Large intestine (tissue), 3 donors: Measurements from ENCODE around the gene DDX51. TPM values are rescaled to one million over a fixed set of nuclear protein-coding genes. Genes with fewer than 3 reads are reported as not detected.

Experiments
- DNase-seq, 2 donors: peaks; one replicate each; pipeline versions ENCODE4 v3.0.0 to v3.0.0-alpha.2; 2013
- H3K27ac ChIP-seq: one replicate; pipeline ENCODE4 v1.5.1; 2013; ENCODE audit warnings: low read length
- H3K27me3 ChIP-seq: 2 replicates; pipeline ENCODE4 v1.6.1; 2013; ENCODE audit warnings: low read length; ENCODE audit not compliant: control insufficient read depth, insufficient read depth
- H3K36me3 ChIP-seq: 2 replicates; pipeline ENCODE4 v1.6.1; 2013; ENCODE audit warnings: low read length; ENCODE audit not compliant: control insufficient read depth, insufficient read depth
- H3K4me1 ChIP-seq: one replicate; pipeline ENCODE4 v1.6.1; 2013; ENCODE audit warnings: low read length; ENCODE audit not compliant: control insufficient read depth, insufficient read depth
- H3K4me3 ChIP-seq: one replicate; pipeline ENCODE4 v1.5.1; 2013; ENCODE audit warnings: low read length
- H3K9me3 ChIP-seq: one replicate; pipeline ENCODE4 v1.6.1; 2013; ENCODE audit warnings: mild to moderate bottlenecking, low read depth, low read length, moderate library complexity; ENCODE audit not compliant: control insufficient read depth
- WGBS: methylation state at CpG from one replicate; pipeline ENCODE4 v1.1.5; 2013; ENCODE audit warnings: low lambda C conversion rate; ENCODE audit not compliant: insufficient coverage; 5-methylcytosine and 5-hydroxymethylcytosine counted together
- polyA plus RNA-seq: library from polyadenylated mRNA; unstranded; fragments of 120-200 nt; gene quantifications from one replicate; pipeline ENCODE4 v1.2.1, GENCODE V29; 2013

DDX51 gene
- polyA plus RNA-seq, 1 donor: 18.9 TPM

DNA sequence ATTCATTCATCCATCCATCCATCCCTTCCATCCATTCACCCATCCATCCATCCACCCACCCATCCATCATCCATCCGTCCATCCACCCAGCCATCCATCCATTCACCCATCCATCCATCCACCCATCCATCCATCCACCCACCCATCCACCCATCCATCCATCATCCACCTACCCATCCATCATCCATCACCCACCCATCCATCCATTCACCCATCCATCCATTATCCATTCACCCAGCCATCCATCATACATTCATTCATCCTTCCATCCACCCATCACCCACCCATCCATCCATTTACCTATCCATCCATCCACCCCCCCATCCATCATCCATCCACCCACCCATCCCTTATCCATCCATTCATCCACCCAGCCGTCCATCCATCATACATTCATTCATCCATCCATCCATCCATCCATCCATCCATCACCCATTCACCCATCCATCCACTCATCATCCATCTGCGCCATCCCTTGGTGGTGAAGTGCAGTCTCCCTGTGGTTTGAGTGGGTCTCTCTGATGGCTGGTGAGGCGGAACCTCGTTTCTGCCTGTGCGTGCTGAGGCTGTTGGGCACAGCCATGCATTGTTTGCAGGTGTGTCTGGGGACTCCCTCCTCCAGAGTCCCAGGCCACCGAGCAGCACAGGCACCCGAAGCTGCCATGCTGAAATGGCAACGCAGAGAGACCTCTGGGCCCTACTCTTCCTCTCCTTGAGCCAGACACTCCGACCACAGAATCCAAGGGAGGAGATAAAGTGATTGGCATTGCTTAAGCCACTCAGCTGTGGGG lies 22.9 kb upstream of the DDX51 start:
- Histone ChIP-seq H3K9me3 (no peaks in the 10 kb centered on the region), H3K36me3 (no peaks in the 10 kb centered on the region), H3K27me3 (peaks cover 6% of the 10 kb centered on the region), H3K27ac (no peak overlapping the region), H3K4me1 (no peaks in the 10 kb centered on the region), H3K4me3 (no peak overlapping the region)
- no CpG with 5 or more reads among the region's 10 CpGs for WGBS
- no peak for DNase-seq

DNA sequence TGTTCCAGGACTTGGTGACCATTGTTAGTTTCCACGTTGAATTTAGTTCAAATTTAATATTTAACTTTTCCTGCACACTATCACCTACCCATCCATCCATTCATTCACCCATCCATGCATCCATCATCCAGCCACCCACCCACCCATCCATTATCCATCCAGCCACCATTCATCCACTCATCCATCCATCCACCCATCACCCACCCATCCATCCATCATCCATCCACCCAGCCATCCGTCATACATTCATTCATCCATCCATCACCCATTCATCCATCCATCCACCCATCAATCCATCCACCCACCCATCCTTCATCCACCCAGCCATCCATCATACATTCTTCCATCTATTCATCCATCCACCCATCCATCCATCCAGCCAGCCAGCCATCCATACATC lies 22.0 kb upstream of the DDX51 start:
- peaks cover 7% of the 10 kb centered on the region for H3K9me3 ChIP-seq
- 83% methylated on average over 2 of the region's 2 CpGs for WGBS

DNA sequence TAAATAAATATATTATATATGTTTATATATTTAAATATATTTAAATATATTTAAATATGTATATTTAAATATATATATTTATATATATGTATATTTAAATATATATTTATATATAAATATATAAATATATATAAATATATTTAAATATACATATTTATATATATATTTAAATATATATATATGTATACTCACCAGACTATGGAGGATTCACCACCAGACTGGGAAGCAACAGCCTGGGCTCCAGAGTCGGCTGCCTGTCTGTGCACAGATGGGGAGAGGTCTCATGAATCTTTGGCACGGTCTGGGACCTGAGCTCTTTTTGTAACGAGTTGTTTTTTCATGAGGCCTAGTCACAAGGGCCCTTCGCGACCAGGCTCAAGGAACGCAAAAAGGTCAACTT lies 21.5 kb upstream of the DDX51 start:
- no CpG with 5 or more reads among the region's 6 CpGs for WGBS
- Histone ChIP-seq H3K36me3 (no peaks in the 10 kb centered on the region), H3K4me1 (no peaks in the 10 kb centered on the region), H3K27ac (no peak overlapping the region), H3K9me3 (peaks cover 8% of the 10 kb centered on the region), H3K27me3 (peaks cover 6% of the 10 kb centered on the region), H3K4me3 (no peak overlapping the region)
- DNase-seq: no peak

More for the DNA sequence above, 22.0 kb upstream of the DDX51 start:
- no peak for DNase-seq
- no peaks in the 10 kb centered on the region for H3K4me1 ChIP-seq
- H3K36me3 ChIP-seq: no peaks in the 10 kb centered on the region
- H3K4me3 ChIP-seq: no peak overlapping the region
- H3K27me3 ChIP-seq: peaks cover 6% of the 10 kb centered on the region
- no peak overlapping the region for H3K27ac ChIP-seq

DNA sequence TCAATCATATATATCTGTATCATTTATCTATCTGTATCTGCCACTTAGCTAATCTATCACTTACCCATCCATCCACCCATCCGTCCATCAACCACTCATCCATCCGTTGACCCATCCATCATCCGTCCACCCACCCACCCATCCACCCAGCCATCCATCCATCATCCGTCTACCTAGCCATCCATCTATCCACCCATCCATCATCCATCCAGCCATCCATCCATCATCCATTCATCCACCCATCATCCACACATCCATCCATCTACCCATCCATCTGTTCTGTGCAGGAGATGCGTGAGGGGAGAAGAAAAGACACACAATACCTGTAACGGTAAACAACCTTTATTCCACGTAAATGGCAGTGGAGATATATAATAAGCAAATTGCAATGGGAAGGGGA lies 20.3 kb upstream of the DDX51 start:
- peaks cover 6% of the 10 kb centered on the region for H3K27me3 ChIP-seq
- H3K4me3 ChIP-seq: no peak overlapping the region
- H3K36me3 ChIP-seq: no peaks in the 10 kb centered on the region
- WGBS: 65% methylated on average over 3 of the region's 7 CpGs
- no peaks in the 10 kb centered on the region for H3K4me1 ChIP-seq
- H3K9me3 ChIP-seq: peaks cover 8% of the 10 kb centered on the region
- no peak for DNase-seq
- H3K27ac ChIP-seq: no peak overlapping the region

DNA sequence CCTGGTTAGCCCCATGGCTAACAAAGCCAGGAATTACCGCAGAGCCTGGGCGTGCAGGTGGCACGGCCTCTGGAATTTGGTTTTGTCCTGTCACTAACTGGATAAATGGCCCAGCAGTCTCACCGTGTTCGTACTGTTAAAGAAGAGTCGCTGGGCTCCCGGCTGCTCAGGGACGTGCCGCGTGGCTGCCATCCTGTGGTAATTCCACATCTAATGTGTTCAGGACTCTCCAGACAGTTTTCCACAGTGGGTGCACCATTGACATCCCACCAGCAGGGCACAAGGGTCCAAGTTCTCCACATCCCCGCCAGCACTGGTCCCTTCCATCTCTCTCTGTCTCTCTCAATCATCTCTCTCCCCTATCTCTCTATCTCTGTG lies 19.8 kb upstream of the DDX51 start:
- Histone ChIP-seq H3K9me3 (peaks cover 8% of the 10 kb centered on the region), H3K4me3 (no peak overlapping the region), H3K27ac (no peak overlapping the region), H3K36me3 (no peaks in the 10 kb centered on the region), H3K4me1 (no peaks in the 10 kb centered on the region), H3K27me3 (peaks cover 6% of the 10 kb centered on the region)
- 80% methylated on average over 1 of the region's 11 CpGs for WGBS
- no peak for DNase-seq

DNA sequence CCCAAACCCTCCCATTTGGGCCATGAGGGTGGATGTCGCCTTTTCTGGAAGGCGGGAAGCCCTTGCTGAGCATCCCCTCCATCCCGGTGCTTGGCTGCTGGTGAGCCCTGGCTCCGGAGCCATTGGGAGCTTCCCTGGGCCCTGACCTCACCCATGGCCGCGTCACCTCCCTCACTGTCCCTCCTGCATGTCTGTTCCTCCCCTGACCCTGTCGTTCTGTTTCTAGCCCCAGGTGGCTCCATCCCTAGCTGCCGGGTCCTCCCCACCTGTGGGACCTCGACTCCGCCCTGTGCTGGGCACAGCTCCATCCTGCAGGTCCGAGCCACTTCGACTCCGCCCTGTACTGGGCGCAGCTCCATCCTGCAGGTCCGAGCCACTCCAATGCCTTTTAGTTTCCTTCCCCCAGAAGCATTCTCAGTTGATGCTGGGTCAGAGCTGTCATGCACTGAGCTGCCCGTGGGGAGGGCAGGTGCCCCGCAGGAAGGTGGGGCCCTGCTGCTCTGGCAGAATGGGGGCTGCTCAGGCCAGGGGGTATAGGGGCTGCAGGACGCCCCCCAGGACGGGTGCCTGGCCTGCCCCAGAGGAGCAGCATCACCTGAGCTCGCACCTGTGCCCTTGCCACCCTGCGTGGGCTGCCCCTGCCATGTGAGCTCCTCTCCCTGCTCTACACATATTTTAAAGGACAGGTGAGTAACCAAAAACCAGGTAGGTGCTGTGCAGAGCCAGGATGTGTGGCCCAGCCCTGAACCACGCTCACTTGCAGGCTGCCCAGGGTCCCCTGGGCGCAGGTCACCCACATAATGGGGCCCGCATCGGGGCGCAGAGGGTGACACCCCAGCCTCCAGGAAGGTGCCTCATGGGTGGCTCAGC lies 19.2 kb upstream of the DDX51 start:
- peaks cover 6% of the 10 kb centered on the region for H3K27me3 ChIP-seq
- no peak overlapping the region for H3K27ac ChIP-seq
- DNase-seq: no peak
- H3K4me1 ChIP-seq: no peaks in the 10 kb centered on the region
- H3K36me3 ChIP-seq: no peaks in the 10 kb centered on the region
- peaks cover 8% of the 10 kb centered on the region for H3K9me3 ChIP-seq
- no CpG with 5 or more reads among the region's 26 CpGs for WGBS
- H3K4me3 ChIP-seq: no peak overlapping the region

DNA sequence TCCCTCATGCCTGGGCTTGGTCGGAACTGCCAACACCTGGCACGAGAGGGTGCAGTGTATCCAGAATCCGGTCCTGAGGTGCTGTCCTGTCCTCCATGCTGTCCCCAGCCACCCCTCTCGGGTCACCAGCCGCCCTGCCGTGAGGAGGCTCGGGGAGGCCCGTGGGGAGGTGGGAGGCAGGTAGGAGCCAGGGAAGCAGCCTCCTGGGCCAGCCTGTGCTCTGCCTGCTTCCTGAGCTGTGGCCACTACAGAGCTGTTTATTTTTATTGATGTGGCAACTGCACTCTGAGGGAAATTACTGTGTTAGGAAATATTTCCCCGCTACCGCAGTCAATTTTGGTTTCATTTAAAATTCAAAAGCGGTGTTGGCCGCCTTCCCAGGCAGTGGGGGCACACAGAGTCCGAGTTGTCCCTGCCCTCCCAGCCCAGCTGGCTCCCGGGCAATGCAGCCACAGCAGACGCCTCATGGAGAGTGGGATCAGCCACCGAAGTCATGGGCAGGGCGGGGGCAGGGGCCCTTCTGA lies 18.5 kb upstream of the DDX51 start:
- no peak overlapping the region for H3K4me3 ChIP-seq

DNA sequence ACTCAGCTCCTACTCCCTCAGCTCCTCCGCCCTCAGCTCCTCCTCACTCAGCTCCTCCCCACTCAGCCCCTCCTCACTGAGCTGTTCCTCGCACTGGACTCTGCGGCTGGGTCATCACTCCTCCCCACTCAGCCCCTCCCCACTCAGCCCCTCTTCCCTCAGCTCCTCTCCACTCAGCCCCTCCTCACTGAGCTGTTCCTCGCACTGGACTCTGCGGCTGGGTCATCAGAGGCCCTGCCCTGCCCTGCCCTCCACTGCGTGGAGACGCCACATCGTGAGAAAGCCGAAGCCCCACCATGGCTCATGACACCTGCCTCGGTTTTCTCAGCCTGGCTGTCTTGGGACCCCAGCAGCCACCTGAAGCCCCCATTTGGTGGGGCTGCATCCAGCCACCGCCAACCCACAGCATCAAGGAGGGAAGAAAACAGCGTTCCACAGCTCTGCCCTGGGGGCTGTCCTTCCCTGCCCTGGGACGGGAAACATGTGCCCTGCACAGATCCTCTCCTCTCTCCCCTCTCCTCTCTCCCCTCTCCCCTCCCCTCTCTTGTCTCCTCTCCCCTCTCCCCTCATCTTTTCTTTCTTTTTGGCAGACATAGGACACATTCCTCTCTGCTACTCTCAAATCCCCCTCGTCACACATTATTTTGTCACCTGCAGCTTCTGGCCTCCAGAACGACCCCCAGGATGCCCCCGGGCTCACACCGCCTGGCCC lies 17.8 kb upstream of the DDX51 start:
- no peak for DNase-seq
- 85% methylated on average over 2 of the region's 17 CpGs for WGBS
- H3K36me3 ChIP-seq: no peaks in the 10 kb centered on the region
- peaks cover 6% of the 10 kb centered on the region for H3K27me3 ChIP-seq
- H3K4me3 ChIP-seq: no peak overlapping the region
- no peaks in the 10 kb centered on the region for H3K4me1 ChIP-seq
- H3K27ac ChIP-seq: no peak overlapping the region
- H3K9me3 ChIP-seq: peaks cover 17% of the 10 kb centered on the region

More for the DNA sequence above, 18.5 kb upstream of the DDX51 start:
- Histone ChIP-seq H3K27ac (no peak overlapping the region), H3K9me3 (peaks cover 12% of the 10 kb centered on the region), H3K36me3 (no peaks in the 10 kb centered on the region), H3K4me1 (no peaks in the 10 kb centered on the region), H3K27me3 (peaks cover 6% of the 10 kb centered on the region)
- DNase-seq: no peak
- WGBS: no CpG with 5 or more reads among the region's 17 CpGs

DNA sequence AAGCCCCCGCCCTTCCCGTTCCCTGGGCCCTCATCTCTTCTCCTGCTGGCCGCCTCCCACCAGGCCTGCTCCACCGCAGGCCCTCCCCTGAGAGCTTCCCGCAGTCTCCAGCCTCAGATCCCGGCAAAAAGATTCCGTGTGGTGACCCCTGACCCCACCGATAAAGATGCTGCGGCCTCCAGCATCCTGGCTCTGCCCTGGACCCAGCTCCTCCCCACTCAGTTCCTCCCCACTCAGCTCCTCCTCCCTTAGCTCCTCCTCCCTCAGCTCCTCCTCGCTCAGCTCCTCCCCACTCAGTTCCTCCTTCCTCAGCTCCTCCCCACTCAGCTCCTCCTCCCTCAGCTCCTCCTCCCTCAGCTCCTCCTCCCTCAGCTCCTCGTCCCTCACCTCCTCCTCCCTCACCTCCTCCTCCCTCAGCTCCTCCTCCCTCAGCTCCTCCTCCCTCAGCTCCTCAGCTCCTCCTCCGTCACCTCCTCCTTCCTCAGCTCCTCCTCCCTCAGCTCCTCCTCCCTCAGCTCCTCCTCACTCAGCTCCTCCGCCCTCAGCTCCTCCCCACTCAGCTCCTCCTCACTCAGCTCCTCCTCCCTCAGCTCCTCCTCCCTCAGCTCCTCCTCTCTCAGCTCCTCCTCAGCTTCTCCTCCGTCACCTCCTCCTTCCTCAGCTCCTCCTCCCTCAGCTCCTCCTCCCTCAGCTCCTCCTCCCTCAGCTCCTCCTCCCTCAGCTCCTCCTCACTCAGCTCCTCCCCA lies 17.1 kb upstream of the DDX51 start:
- H3K36me3 ChIP-seq: no peaks in the 10 kb centered on the region
- WGBS: 76% methylated on average over 2 of the region's 14 CpGs
- peaks cover 6% of the 10 kb centered on the region for H3K27me3 ChIP-seq
- no peak overlapping the region for H3K4me3 ChIP-seq
- peaks cover 24% of the 10 kb centered on the region for H3K9me3 ChIP-seq
- no peak overlapping the region for H3K27ac ChIP-seq
- no peaks in the 10 kb centered on the region for H3K4me1 ChIP-seq
- DNase-seq: no peak
